Left colon (tissue), 2 donors: ENCODE results near the gene ZNF446. TPM values are rescaled to one million over a fixed set of nuclear protein-coding genes. Genes with fewer than 3 reads are reported as not detected.
"Not testable (repeated sequence)": the region's sequence is repeated elsewhere in the genome, so short reads cannot be mapped to it uniquely, and the experiment has no call there.

Experiments
- ATAC-seq: fragments of 200-7000 bp; cut with Tn5 transposase; one replicate; pipeline ENCODE4 v1.9.1; 2020; ENCODE audit warnings: mild to moderate bottlenecking, moderate library complexity
- DNase-seq, 2 donors: peaks; one replicate each; pipeline ENCODE4 v3.0.0-alpha.2; 2020
- intact Hi-C, 2 donors: fragments of 100-400 bp; cut with DNase I in 1 of 2; cut with micrococcal nuclease in 1 of 2; formaldehyde crosslinking; loops; one replicate each; pipeline versions ENCODE4 v1.11.2 to v1.14.0; 2022; cut with DNase I, micrococcal nuclease
- total RNA-seq, 2 donors: library from RNA; stranded (reverse); fragmentation: NEBNext Ultra II Directional; extraction: Animal tissue kit (Norgen Biotek cat#: 25700); gene quantifications; one replicate each; pipeline ENCODE4 v1.2.1, GENCODE V29; 2021
- donor health status: DM: no; HTN: no; CAD: no.
- donor health status: DM: yes; HTN: yes; CAD: no.

The ZNF446 gene
- total RNA-seq, 2 donors from 2014 or later = 10.0 to 11.2 TPM

GRCh38 chr19:58492265-58492664, 16.1 kb downstream of the ZNF446 start:
- ATAC-seq (no peak), DNase-seq (no peak)
- intact Hi-C loops = no loop called here

DNA sequence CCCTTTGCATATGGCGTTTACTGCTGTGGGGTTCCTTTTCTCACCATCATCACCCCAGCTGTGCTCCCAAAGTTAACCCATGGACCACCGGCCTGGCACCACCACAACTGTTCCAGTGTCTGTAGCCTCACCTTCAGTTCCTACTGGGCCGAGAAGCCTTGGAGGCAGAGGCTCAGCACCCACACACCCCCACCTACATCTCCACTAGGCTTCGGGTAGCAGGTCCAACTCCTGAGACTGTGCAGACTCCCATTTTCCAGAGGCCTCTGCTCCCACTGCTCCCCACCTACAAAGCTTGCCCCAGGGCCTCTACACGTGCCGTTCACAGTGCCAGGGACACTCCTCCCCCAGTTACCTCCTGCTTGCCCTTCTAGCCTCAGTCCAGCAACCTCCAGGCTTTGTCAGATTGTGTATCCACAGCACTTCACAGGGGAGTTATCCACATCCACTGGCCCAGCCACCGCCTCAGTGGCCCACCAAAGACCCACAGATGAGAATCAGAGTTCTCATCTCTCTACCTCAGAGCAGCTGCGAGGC, 21.6 kb downstream of the ZNF446 start:
- ATAC-seq (no peak), DNase-seq (no peak)
- intact Hi-C loops = no loop called here

DNA sequence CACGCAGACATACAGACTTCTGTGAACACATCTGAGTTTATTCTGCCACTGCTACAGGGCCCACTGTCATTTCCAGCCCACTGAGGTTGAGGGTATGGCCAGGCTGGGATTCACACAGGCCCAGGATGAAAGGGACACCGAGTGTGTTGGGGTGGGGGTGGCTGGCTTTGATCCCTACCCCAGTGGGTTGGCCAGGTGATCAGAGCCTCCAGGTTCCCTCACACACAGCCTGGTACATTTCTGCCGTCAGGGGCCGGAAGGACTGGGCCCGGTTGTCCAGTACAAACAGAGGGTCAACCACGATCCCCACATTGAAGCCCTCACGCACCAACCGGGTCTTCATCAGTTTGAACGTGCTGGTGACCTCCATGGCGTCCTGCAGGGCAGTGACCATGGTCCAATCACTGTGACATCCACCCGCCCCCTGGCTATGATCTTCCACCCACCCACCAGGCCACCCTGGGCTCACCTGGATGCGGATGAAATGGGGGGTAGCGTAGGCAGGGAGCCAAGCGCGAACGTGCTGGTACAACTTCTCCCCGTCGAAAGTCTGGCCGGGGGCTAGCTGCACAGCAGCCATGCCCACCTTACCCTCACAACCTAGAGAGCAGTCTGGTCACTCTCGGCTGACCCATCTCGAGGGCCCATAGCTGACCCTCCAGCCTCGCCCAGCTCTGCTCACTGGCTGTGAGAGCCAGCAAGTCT, 22.3 kb downstream of the ZNF446 start:
- no peak for DNase-seq
- intact Hi-C loops = no loop called here
- ATAC-seq = no peak

DNA sequence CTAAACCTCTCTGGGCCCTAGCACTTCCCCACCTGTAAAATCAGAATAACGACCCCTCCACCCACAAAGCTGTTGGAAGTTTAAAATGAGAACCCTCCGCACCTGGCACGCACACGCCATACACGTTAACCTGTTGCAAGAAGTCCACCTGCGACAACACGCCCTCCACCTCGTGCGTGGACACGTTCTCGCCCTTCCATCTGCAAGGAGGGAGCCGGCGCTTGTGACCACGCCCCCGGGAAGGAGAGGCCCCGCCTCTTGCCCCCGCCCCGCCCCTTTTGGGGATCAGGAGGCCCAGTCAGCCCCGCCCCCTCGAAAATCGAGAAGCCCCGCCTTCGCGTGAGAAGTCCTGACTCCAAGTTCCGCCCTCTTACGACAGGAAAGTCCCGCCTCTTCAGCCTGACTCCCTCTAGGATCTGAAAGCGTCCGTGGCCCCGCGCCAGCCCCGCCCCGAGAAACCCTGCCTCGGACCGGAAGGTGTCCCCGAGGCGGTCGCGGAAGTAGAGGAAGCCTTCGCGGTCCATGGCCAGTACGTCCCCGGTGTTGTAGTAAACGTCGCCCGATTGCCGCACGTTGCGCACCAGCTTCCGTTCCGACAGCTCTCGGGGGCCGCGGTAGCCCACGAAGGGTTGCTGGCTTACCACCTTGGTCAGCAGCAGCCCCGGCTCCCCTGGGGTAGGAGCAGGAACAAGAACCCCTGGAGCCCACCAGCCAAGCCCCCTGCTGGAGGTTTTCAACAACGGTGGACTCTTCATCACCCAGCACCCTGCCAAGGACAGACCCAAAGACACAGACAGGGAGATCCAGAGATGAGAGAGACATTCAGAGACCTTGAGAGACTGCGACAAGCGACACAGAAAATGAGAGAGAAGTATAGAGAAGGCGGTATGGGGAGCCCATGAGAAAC, 23.1 kb downstream of the ZNF446 start:
- intact Hi-C loops = no loop called here
- ATAC-seq (peak; percentile 98), DNase-seq (peak; percentile 99 to 100)

GRCh38 chr19:58500242-58500641, 24.1 kb downstream of the ZNF446 start:
- DNase-seq (no peak), ATAC-seq (no peak)
- intact Hi-C loops = no loop called here

GRCh38 chr19:58507602-58508223, 31.6 kb downstream of the ZNF446 start:
- intact Hi-C loops, DNase-seq, ATAC-seq: not testable (repeated sequence)

DNA sequence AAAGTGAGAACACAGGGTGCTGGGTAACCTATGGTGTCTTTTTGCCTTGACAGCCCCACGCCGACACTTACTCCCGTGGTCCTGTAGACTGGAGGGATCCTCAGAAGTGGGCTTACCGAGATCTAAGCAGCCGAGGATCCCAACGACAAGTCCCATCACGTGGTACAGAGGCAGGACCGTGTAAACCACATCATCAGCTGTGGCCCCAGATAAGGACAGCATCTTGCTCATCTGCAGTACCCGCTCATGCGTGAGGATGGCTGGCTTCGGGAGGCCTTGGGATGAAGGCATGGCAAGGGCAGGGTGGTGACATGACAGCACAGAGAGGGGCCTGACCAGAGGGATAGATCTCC, 33.6 kb downstream of the ZNF446 start:
- intact Hi-C loops = no loop called here
- DNase-seq (no peak), ATAC-seq (no peak)

DNA sequence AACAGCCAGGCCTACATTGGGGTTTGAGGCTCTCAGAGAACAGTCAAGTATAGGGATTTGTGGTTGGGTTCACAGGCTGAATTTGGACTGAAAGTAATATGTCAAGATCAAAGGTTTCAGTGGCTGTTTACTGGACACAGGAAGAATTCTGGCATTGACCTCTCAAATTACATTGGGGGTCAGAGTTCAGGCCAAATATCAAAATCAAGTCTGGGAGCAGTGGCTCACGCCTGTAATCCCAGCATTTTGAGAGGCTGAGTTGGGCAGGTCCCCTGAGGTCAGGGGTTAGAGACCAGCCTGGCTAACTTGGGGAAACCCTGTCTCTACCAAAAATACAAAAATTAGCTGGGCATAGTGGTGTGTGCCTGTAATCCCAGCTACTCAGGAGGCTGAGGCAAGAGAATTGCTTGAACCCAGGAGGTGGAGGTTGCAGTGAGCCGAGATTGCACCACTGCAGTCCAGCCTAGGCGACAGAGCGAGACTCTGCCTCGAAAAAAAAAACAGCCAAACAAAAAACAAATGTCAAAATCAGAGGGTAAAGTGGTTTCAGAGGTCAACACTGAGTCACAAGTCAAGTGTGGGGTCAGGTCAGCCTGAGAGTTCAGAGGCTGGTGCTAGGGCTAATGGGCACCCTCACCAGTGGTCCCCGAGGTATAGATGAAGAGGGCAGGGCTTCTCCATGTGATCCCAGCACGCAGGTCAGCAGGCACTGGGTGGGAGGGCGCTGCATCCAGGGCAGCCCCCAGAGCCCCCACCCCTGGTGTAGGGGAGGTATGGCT, 34.1 kb downstream of the ZNF446 start:
- DNase-seq (no peak), ATAC-seq (no peak)
- intact Hi-C loops = no loop called here

DNA sequence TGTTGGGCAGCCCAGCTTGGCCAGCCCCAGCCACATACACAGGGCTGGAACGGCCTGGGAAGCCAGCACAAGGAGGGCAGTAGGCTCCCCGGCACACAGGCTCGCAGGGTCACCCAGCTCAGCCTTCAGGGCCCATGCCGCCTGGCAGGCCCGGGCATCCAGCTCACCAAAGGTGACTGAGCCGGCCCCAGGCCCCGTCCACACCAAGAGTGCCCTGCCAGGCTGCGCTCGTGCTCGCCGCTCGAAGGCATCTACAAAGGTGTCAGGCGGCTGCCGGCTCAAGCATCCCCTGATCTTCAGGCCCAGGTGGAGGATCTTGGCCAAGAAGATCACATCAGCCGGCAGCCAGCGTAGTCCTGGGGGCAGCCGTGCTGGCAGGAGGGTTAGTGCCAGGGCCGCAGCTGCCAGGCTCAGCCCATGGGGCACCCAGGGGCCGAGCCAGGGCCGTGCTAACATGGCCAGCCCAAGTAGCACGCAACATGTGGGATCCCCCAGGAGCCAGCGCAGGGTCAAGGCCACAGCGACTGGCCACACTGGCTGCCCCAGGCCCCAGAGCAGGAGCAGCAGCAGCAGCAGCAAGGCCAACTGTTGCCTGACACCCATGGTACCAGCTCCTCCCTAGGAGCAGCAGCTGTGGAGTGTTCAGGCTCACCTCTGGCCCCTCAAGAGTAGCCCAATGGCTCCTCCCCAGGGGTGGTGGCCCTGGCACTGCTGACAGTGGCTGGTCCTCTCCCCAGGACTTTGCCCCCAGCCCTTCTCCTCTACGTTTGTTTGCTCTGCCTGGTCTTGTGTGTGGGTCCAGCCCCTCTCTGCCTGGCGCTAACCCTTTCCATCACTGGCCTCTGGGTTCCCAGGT, 35.4 kb downstream of the ZNF446 start, which contains the start of gene SLC27A5:
TSS of gene SLC27A5 (minus strand) at position 640 of the 856 bp plus-strand sequence. CDS start at position 603, 37 bp downstream.
- DNase-seq = peak; percentile 44 to 54
- intact Hi-C loops = no loop called here
- peak; percentile 62 for ATAC-seq

GRCh38 chr19:58513213-58513693, 37.1 kb downstream of the ZNF446 start:
- no peak for ATAC-seq
- intact Hi-C loops = no loop called here
- DNase-seq = no peak

- DNase-seq (peak; percentile 91 to 94), ATAC-seq (peak; percentile 81)
- intact Hi-C loops = no loop called here
These were observed 37.8 kb downstream of the ZNF446 start for GRCh38 chr19:58513694-58514563.

DNA sequence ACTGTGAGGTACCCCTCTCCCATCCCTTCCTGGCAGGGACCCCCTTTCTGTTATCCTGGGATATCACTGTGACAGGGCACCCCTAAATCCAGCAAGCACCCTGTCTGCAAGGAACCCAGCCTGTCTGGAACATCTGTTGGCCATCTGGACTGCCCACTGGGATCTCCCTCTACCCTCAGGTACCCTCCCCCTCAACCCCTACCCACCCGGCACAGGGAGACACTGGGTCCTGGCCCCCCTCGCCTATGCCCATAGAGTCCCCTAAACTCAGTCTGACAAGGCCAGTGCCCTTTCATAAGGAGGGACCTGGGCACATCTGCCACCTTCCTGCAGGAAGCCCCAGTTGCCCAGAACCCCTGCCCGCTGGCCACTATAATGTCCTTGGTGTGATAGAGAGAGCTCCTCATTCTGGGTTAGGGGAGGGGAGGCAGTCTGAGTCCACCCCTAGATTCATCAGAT, 38.4 kb downstream of the ZNF446 start:
- DNase-seq = no peak
- intact Hi-C loops = no loop called here
- ATAC-seq = no peak

DNA sequence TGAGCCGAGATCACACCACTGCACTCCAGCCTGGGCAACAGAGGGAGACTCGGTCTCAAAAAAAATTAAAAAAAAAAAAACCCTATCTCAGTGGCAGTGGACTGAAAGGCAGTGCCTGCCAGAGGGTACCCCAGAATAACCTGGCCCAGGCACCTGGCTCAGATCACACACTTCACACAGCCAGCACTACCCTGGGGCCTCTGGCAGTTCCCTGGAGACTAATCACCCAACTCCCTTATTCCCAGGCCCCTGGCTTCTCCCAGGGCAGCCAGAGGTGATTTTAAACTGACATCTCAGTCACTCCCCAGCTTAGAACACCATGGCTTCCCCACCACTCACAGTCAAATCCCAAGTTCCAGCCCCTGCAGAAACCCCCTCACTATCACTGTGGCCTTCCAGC, 39.1 kb downstream of the ZNF446 start:
- no peak for ATAC-seq
- intact Hi-C loops = no loop called here
- DNase-seq = no peak

- ATAC-seq (no peak), DNase-seq (no peak)
- intact Hi-C loops = no loop called here
These were observed 40.2 kb downstream of the ZNF446 start for GRCh38 chr19:58516246-58516836.

DNA sequence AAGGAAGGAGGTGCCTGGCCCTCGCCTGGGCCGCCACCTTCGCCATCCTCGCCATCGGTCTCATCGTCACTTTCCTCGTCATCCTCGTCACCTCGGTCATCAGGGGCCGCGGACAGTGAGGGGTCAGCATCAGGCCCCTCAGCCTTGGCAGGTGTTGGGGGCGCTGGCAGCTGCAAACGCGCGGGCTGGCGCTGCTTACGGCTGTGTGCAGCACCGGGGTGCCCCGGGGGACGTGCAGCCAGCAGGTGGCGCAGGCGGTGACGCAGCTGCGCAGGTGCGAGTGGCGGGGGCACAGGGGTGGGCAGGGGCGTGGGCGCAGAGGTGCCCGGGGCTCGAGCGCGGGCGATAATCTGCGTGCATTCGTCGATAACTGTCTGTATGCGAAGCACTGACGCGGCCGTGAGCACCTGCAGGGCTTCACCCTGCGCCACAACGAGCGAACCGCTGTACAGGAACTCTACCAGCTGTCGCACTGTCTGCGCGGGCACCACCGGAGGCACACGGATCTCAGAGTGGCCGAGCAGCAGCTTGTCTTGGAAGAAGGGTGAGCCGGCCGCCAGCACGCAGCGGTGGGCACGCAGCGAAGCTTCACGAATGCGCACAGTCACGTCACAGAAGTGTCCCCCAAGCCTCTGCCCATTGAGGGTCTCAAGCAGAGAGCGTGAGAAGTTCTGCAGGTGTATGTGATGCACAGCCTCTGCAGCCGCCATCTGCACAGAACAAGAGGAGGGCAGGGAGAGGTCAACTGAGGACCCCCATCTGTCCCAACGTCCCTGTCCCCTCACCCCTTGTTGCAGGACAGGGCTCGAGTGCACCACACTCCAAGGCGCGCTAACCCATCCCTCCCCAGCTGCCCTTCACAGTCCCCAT, 41.0 kb downstream of the ZNF446 start:
- ATAC-seq = no peak
- DNase-seq = no peak
- intact Hi-C loops = no loop called here
